ENCODE measurements around the gene RGS7.
"Not testable (repeated sequence)": the region's sequence is repeated elsewhere in the genome, so short reads cannot be mapped to it uniquely, and the experiment has no call there.

Gene RGS7

GRCh38 chr1:241101622-241102021 is 255.4 kb downstream of the RGS7 start:
- Histone ChIP-seq H3K4me3 (ENCODE audit: low read length in 2 of 2) (no peak overlapping the region), H3K36me3 (ENCODE audit: control insufficient read depth in 2 of 2, insufficient read depth in 2 of 2, low read length in 2 of 2) (no peaks in the 10 kb centered on the region), H3K9me3 (ENCODE audit: control insufficient read depth in 2 of 2, low read length in 2 of 2) (no peaks in the 10 kb centered on the region), H3K9ac (ENCODE audit: low read depth in 1 of 2, low read length in 2 of 2) (no peak overlapping the region), H3K4me1 (ENCODE audit: control insufficient read depth in 2 of 2, insufficient read depth in 2 of 2, low read length in 2 of 2) (no peaks in the 10 kb centered on the region), H3K27ac (ENCODE audit: low read depth in 2 of 2, low read length in 2 of 2) (no peak overlapping the region), H3K27me3 (ENCODE audit: control insufficient read depth in 2 of 2, insufficient read depth in 2 of 2, low read length in 2 of 2) (no peaks in the 10 kb centered on the region)

- H3K27me3 ChIP-seq (ENCODE audit: control insufficient read depth in 2 of 2, insufficient read depth in 2 of 2, low read length in 2 of 2) = no peaks in the 10 kb centered on the region
These were observed 259.5 kb downstream of the RGS7 start for GRCh38 chr1:241097479-241097878.

GRCh38 chr1:241096982-241097381 is 260.0 kb downstream of the RGS7 start:
- no peaks in the 10 kb centered on the region for H3K9me3 ChIP-seq (ENCODE audit: control insufficient read depth in 2 of 2, low read length in 2 of 2)
- no peak overlapping the region for H3K4me3 ChIP-seq (ENCODE audit: low read length in 2 of 2)
- no peak overlapping the region for H3K27ac ChIP-seq (ENCODE audit: low read depth in 2 of 2, low read length in 2 of 2)
- H3K27me3 ChIP-seq (ENCODE audit: control insufficient read depth in 2 of 2, insufficient read depth in 2 of 2, low read length in 2 of 2) = no peaks in the 10 kb centered on the region
- no peaks in the 10 kb centered on the region for H3K4me1 ChIP-seq (ENCODE audit: control insufficient read depth in 2 of 2, insufficient read depth in 2 of 2, low read length in 2 of 2)
- H3K36me3 ChIP-seq (ENCODE audit: control insufficient read depth in 2 of 2, insufficient read depth in 2 of 2, low read length in 2 of 2) = no peaks in the 10 kb centered on the region
- no peak overlapping the region for H3K9ac ChIP-seq (ENCODE audit: low read depth in 1 of 2, low read length in 2 of 2)

More at GRCh38 chr1:241097479-241097878, 259.5 kb downstream of the RGS7 start:
- no peak overlapping the region for H3K4me3 ChIP-seq (ENCODE audit: low read length in 2 of 2)
- H3K9me3 ChIP-seq (ENCODE audit: control insufficient read depth in 2 of 2, low read length in 2 of 2) = no peaks in the 10 kb centered on the region
- H3K4me1 ChIP-seq (ENCODE audit: control insufficient read depth in 2 of 2, insufficient read depth in 2 of 2, low read length in 2 of 2) = no peaks in the 10 kb centered on the region
- H3K36me3 ChIP-seq (ENCODE audit: control insufficient read depth in 2 of 2, insufficient read depth in 2 of 2, low read length in 2 of 2) = no peaks in the 10 kb centered on the region
- H3K27ac ChIP-seq (ENCODE audit: low read depth in 2 of 2, low read length in 2 of 2) = no peak overlapping the region
- H3K9ac ChIP-seq (ENCODE audit: low read depth in 1 of 2, low read length in 2 of 2) = no peak overlapping the region

- no peaks in the 10 kb centered on the region for H3K27me3 ChIP-seq (ENCODE audit: control insufficient read depth in 2 of 2, insufficient read depth in 2 of 2, low read length in 2 of 2)
- no peaks in the 10 kb centered on the region for H3K4me1 ChIP-seq (ENCODE audit: control insufficient read depth in 2 of 2, insufficient read depth in 2 of 2, low read length in 2 of 2)
- no peak overlapping the region for H3K4me3 ChIP-seq (ENCODE audit: low read length in 2 of 2)
- no peaks in the 10 kb centered on the region for H3K9me3 ChIP-seq (ENCODE audit: control insufficient read depth in 2 of 2, low read length in 2 of 2)
- H3K9ac ChIP-seq (ENCODE audit: low read depth in 1 of 2, low read length in 2 of 2) = no peak overlapping the region
- H3K36me3 ChIP-seq (ENCODE audit: control insufficient read depth in 2 of 2, insufficient read depth in 2 of 2, low read length in 2 of 2) = no peaks in the 10 kb centered on the region
- H3K27ac ChIP-seq (ENCODE audit: low read depth in 2 of 2, low read length in 2 of 2) = no peak overlapping the region
These were observed 261.2 kb downstream of the RGS7 start for GRCh38 chr1:241095847-241096246.

- H3K27me3 ChIP-seq (ENCODE audit: control insufficient read depth in 2 of 2, insufficient read depth in 2 of 2, low read length in 2 of 2) = no peaks in the 10 kb centered on the region
- H3K36me3 ChIP-seq (ENCODE audit: control insufficient read depth in 2 of 2, insufficient read depth in 2 of 2, low read length in 2 of 2) = no peaks in the 10 kb centered on the region
- no peaks in the 10 kb centered on the region for H3K4me1 ChIP-seq (ENCODE audit: control insufficient read depth in 2 of 2, insufficient read depth in 2 of 2, low read length in 2 of 2)
- no peak overlapping the region for H3K27ac ChIP-seq (ENCODE audit: low read depth in 2 of 2, low read length in 2 of 2)
- no peak overlapping the region for H3K9ac ChIP-seq (ENCODE audit: low read depth in 1 of 2, low read length in 2 of 2)
- H3K4me3 ChIP-seq (ENCODE audit: low read length in 2 of 2) = no peak overlapping the region
- no peaks in the 10 kb centered on the region for H3K9me3 ChIP-seq (ENCODE audit: control insufficient read depth in 2 of 2, low read length in 2 of 2)
These were observed 266.2 kb downstream of the RGS7 start for GRCh38 chr1:241090798-241091197.

- H3K4me1 ChIP-seq (ENCODE audit: control insufficient read depth in 2 of 2, insufficient read depth in 2 of 2, low read length in 2 of 2); H3K27me3 ChIP-seq (ENCODE audit: control insufficient read depth in 2 of 2, insufficient read depth in 2 of 2, low read length in 2 of 2); H3K9ac ChIP-seq (ENCODE audit: low read depth in 1 of 2, low read length in 2 of 2): not testable (repeated sequence)
These were observed 267.9 kb downstream of the RGS7 start for GRCh38 chr1:241089066-241089465.

GRCh38 chr1:241088075-241088474 is 268.9 kb downstream of the RGS7 start:
- not testable (repeated sequence) for H3K9me3 ChIP-seq (ENCODE audit: control insufficient read depth in 2 of 2, low read length in 2 of 2); H3K9ac ChIP-seq (ENCODE audit: low read depth in 1 of 2, low read length in 2 of 2); H3K36me3 ChIP-seq (ENCODE audit: control insufficient read depth in 2 of 2, insufficient read depth in 2 of 2, low read length in 2 of 2); H3K4me3 ChIP-seq (ENCODE audit: low read length in 2 of 2); H3K27ac ChIP-seq (ENCODE audit: low read depth in 2 of 2, low read length in 2 of 2); H3K4me1 ChIP-seq (ENCODE audit: control insufficient read depth in 2 of 2, insufficient read depth in 2 of 2, low read length in 2 of 2); H3K27me3 ChIP-seq (ENCODE audit: control insufficient read depth in 2 of 2, insufficient read depth in 2 of 2, low read length in 2 of 2)

More at GRCh38 chr1:241089066-241089465, 267.9 kb downstream of the RGS7 start:
- not testable (repeated sequence) for H3K27ac ChIP-seq (ENCODE audit: low read depth in 2 of 2, low read length in 2 of 2); H3K9me3 ChIP-seq (ENCODE audit: control insufficient read depth in 2 of 2, low read length in 2 of 2); H3K36me3 ChIP-seq (ENCODE audit: control insufficient read depth in 2 of 2, insufficient read depth in 2 of 2, low read length in 2 of 2); H3K4me3 ChIP-seq (ENCODE audit: low read length in 2 of 2)

- Histone ChIP-seq H3K27me3 (ENCODE audit: control insufficient read depth in 2 of 2, insufficient read depth in 2 of 2, low read length in 2 of 2) (no peaks in the 10 kb centered on the region), H3K36me3 (ENCODE audit: control insufficient read depth in 2 of 2, insufficient read depth in 2 of 2, low read length in 2 of 2) (no peaks in the 10 kb centered on the region), H3K9ac (ENCODE audit: low read depth in 1 of 2, low read length in 2 of 2) (no peak overlapping the region), H3K4me1 (ENCODE audit: control insufficient read depth in 2 of 2, insufficient read depth in 2 of 2, low read length in 2 of 2) (no peaks in the 10 kb centered on the region), H3K27ac (ENCODE audit: low read depth in 2 of 2, low read length in 2 of 2) (no peak overlapping the region), H3K9me3 (ENCODE audit: control insufficient read depth in 2 of 2, low read length in 2 of 2) (no peaks in the 10 kb centered on the region), H3K4me3 (ENCODE audit: low read length in 2 of 2) (no peak overlapping the region)
These were observed 270.3 kb downstream of the RGS7 start for GRCh38 chr1:241086686-241087085.

GRCh38 chr1:241083285-241083684 is 273.7 kb downstream of the RGS7 start:
- no peak overlapping the region for H3K9ac ChIP-seq (ENCODE audit: low read depth in 1 of 2, low read length in 2 of 2)
- no peaks in the 10 kb centered on the region for H3K9me3 ChIP-seq (ENCODE audit: control insufficient read depth in 2 of 2, low read length in 2 of 2)
- H3K27me3 ChIP-seq (ENCODE audit: control insufficient read depth in 2 of 2, insufficient read depth in 2 of 2, low read length in 2 of 2) = no peaks in the 10 kb centered on the region
- no peak overlapping the region for H3K4me3 ChIP-seq (ENCODE audit: low read length in 2 of 2)
- H3K4me1 ChIP-seq (ENCODE audit: control insufficient read depth in 2 of 2, insufficient read depth in 2 of 2, low read length in 2 of 2) = no peaks in the 10 kb centered on the region
- no peak overlapping the region for H3K27ac ChIP-seq (ENCODE audit: low read depth in 2 of 2, low read length in 2 of 2)
- no peaks in the 10 kb centered on the region for H3K36me3 ChIP-seq (ENCODE audit: control insufficient read depth in 2 of 2, insufficient read depth in 2 of 2, low read length in 2 of 2)

- Histone ChIP-seq H3K4me1 (ENCODE audit: control insufficient read depth in 2 of 2, insufficient read depth in 2 of 2, low read length in 2 of 2) (no peaks in the 10 kb centered on the region), H3K4me3 (ENCODE audit: low read length in 2 of 2) (no peak overlapping the region), H3K27ac (ENCODE audit: low read depth in 2 of 2, low read length in 2 of 2) (no peak overlapping the region), H3K36me3 (ENCODE audit: control insufficient read depth in 2 of 2, insufficient read depth in 2 of 2, low read length in 2 of 2) (no peaks in the 10 kb centered on the region), H3K9ac (ENCODE audit: low read depth in 1 of 2, low read length in 2 of 2) (no peak overlapping the region), H3K27me3 (ENCODE audit: control insufficient read depth in 2 of 2, insufficient read depth in 2 of 2, low read length in 2 of 2) (no peaks in the 10 kb centered on the region), H3K9me3 (ENCODE audit: control insufficient read depth in 2 of 2, low read length in 2 of 2) (no peaks in the 10 kb centered on the region)
These were observed 275.5 kb downstream of the RGS7 start for GRCh38 chr1:241081473-241081872.

- H3K27ac ChIP-seq (ENCODE audit: low read depth in 2 of 2, low read length in 2 of 2) = no peak overlapping the region
- H3K36me3 ChIP-seq (ENCODE audit: control insufficient read depth in 2 of 2, insufficient read depth in 2 of 2, low read length in 2 of 2) = no peaks in the 10 kb centered on the region
- H3K4me3 ChIP-seq (ENCODE audit: low read length in 2 of 2) = no peak overlapping the region
- H3K9ac ChIP-seq (ENCODE audit: low read depth in 1 of 2, low read length in 2 of 2) = no peak overlapping the region
- no peaks in the 10 kb centered on the region for H3K4me1 ChIP-seq (ENCODE audit: control insufficient read depth in 2 of 2, insufficient read depth in 2 of 2, low read length in 2 of 2)
- H3K27me3 ChIP-seq (ENCODE audit: control insufficient read depth in 2 of 2, insufficient read depth in 2 of 2, low read length in 2 of 2) = no peaks in the 10 kb centered on the region
- H3K9me3 ChIP-seq (ENCODE audit: control insufficient read depth in 2 of 2, low read length in 2 of 2) = no peaks in the 10 kb centered on the region
These were observed 277.5 kb downstream of the RGS7 start for GRCh38 chr1:241079459-241079858.

Measured in mucosa of rectum (tissue), 2 donors.